ENCODE measurements around the gene MCUB. TPM values are rescaled to one million over a fixed set of nuclear protein-coding genes. Genes with fewer than 3 reads are reported as not detected.

Gene MCUB
- total and polyA plus RNA-seq, 8 donors = 0.88 to 6.5 (median 2.9) TPM

- Histone ChIP-seq H3K4me3 (no peak overlapping the region), H3K27ac (no peak overlapping the region), H3K36me3 (no peaks in the 10 kb centered on the region), H3K4me1 (no peaks in the 10 kb centered on the region), H3K27me3 (no peaks in the 10 kb centered on the region), H3K9me3 (no peaks in the 10 kb centered on the region)
- no peak for TF ChIP-seq CTCF (IDR thresholded peaks at IDR 0.05)
- DNase-seq = no peak
- WGBS, 2 donors = 61 to 82% methylated on average over 2 of the region's 2 CpGs
- ATAC-seq = no peak
- FAIRE-seq = no peak
- intact Hi-C loops (cut with DNase I) = no loop called here
Observed at GRCh38 chr4:109609431-109609830, 49.4 kb downstream of the MCUB start.

- intact Hi-C loops (cut with DNase I) = no loop called here
- Histone ChIP-seq H3K9me3 (no peaks in the 10 kb centered on the region), H3K4me3 (no peak overlapping the region), H3K27me3 (no peaks in the 10 kb centered on the region), H3K36me3 (no peaks in the 10 kb centered on the region), H3K27ac (no peak overlapping the region), H3K4me1 (no peaks in the 10 kb centered on the region)
- WGBS, 2 donors = 95 to 96% methylated on average over 5 of the region's 5 CpGs
- no peak for TF ChIP-seq CTCF (IDR thresholded peaks at IDR 0.05)
- FAIRE-seq (no peak), ATAC-seq (no peak), DNase-seq (no peak)
Observed at GRCh38 chr4:109610489-109610888, 50.4 kb downstream of the MCUB start.

GRCh38 chr4:109611045-109611646, 51.1 kb downstream of the MCUB start:
- DNase-seq (no peak), ATAC-seq (no peak), FAIRE-seq (no peak)
- Histone ChIP-seq H3K36me3 (no peaks in the 10 kb centered on the region), H3K27me3 (no peaks in the 10 kb centered on the region), H3K27ac (no peak overlapping the region), H3K4me3 (no peak overlapping the region), H3K4me1 (no peaks in the 10 kb centered on the region), H3K9me3 (no peaks in the 10 kb centered on the region)
- intact Hi-C loops (cut with DNase I) = no loop called here
- no peak for TF ChIP-seq CTCF (IDR thresholded peaks at IDR 0.05)

- no peak for TF ChIP-seq CTCF (IDR thresholded peaks at IDR 0.05)
- no peaks in the 10 kb centered on the region for H3K4me1 ChIP-seq
- no peaks in the 10 kb centered on the region for H3K27me3 ChIP-seq
- no peaks in the 10 kb centered on the region for H3K9me3 ChIP-seq
- FAIRE-seq = no peak
- H3K4me3 ChIP-seq = no peak overlapping the region
- DNase-seq = no peak
- H3K36me3 ChIP-seq = no peaks in the 10 kb centered on the region
- ATAC-seq = no peak
- no peak overlapping the region for H3K27ac ChIP-seq
- intact Hi-C loops (cut with DNase I) = no loop called here
- 88 to 94% methylated on average over 1 of the region's 1 CpG for WGBS, 2 donors
Observed at GRCh38 chr4:109614015-109614414, 54.0 kb downstream of the MCUB start.

- TF ChIP-seq CTCF (IDR thresholded peaks at IDR 0.05) = no peak
- no peak overlapping the region for H3K27ac ChIP-seq
- H3K4me1 ChIP-seq = no peaks in the 10 kb centered on the region
- ATAC-seq = no peak
- 68 to 72% methylated on average over 5 of the region's 5 CpGs for WGBS, 2 donors
- no peaks in the 10 kb centered on the region for H3K9me3 ChIP-seq
- H3K36me3 ChIP-seq = no peaks in the 10 kb centered on the region
- intact Hi-C loops (cut with DNase I) = no loop called here
- no peaks in the 10 kb centered on the region for H3K27me3 ChIP-seq
- FAIRE-seq = no peak
- no peak for DNase-seq
- no peak overlapping the region for H3K4me3 ChIP-seq
Observed at GRCh38 chr4:109614466-109614865, 54.4 kb downstream of the MCUB start.
